Measurements from ENCODE around the gene SNF8. TPM values are rescaled to one million over a fixed set of nuclear protein-coding genes. Genes with fewer than 3 reads are reported as not detected.
A peak's percentile ranks its signal among the peaks of the same experiment; 100 is the strongest.

The SNF8 gene
- total RNA-seq, 1 experiment from 2014 or later: 129 TPM

DNA sequence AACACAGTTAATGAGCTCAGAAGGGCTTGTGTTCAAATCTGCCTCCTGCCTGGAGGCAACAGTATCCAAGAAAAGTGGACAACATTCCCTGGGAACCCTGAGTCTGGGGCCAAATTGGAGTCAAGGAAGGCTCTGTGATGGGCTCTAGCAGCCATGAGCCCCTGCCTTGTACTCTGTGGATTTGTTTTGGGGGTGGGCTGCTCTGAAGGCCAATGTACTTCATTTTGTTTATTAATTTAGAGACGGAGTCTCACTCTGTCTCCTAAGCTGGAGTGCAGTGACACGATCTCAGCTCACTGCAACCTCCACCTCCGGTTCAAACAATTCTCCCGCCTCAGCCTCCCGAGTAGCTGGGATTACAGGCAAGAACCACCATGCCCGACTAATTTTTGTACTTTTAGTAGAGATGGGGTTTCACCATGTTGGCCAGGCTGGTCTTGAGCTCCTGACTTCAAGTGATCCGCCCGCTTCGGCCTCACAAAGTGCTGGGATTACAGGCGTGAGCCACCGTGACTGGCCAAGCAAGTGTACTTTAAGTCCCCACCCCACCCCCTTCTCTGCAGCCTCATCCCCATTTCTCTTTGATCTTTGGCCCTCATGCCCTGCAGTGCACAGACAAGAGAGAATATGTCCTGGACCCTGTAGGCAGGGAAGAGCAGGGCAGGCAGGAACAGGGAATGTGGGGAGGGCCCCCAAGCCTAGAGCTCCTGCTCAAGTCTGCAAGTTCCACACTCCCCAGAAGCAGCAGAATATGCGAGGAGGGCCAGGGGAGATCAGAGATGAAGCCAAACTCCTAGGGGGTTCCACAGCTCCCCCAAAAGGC, 26.4 kb upstream of the SNF8 start:
- no peak overlapping the region for H3T11ph ChIP-seq (ENCODE audit: low read length)
- WGBS (ENCODE audit: extremely low coverage, insufficient read length, low lambda C conversion rate): no CpG with 5 or more reads among the region's 12 CpGs
- Mint-ChIP-seq H3K4me3 (no peak overlapping the region), H3K9me3 (no peaks in the 10 kb centered on the region; a peak in 1 of 5 replicates), H3K27me3 (ENCODE audit: low read depth) (peaks cover 18% of the 10 kb centered on the region), H3K4me1 (peaks cover 38 to 39% of the 10 kb centered on the region in 2 experiments), H3K27ac (peak overlapping the region in 1 of 3 experiments; percentile 6; a peak in 1 of 7 replicates), H3K36me3 (ENCODE audit: insufficient read depth in 1 of 3, low read depth in 3 of 3) (no peaks in the 10 kb centered on the region)
- H4K5ac ChIP-seq (ENCODE audit: insufficient read length, low read depth, low read length): no peak overlapping the region
- H3K14ac ChIP-seq (ENCODE audit: insufficient read depth, low read length): no peak overlapping the region
- H2AK5ac ChIP-seq (ENCODE audit: insufficient read length, low read length): no peak overlapping the region
- no peak overlapping the region for H2BK12ac ChIP-seq (ENCODE audit: insufficient read length, low read depth, low read length)
- no peak overlapping the region for H2BK20ac ChIP-seq (ENCODE audit: low read depth, low read length, poor library complexity, severe bottlenecking)
- H3K27me3 ChIP-seq (ENCODE audit: insufficient read depth, low read length): no peaks in the 10 kb centered on the region
- H3K9me3 ChIP-seq (ENCODE audit: control insufficient read depth, low read depth, low read length): no peaks in the 10 kb centered on the region
- no peak overlapping the region for H2BK15ac ChIP-seq (ENCODE audit: low read depth, low read length)
- H4K8ac ChIP-seq (replicated peaks; ENCODE audit: insufficient read length, low read depth, low read length): no peak overlapping the region
- H3K23ac ChIP-seq (ENCODE audit: insufficient read length, low read depth, low read length): no peak overlapping the region
- H3K9ac ChIP-seq (ENCODE audit: extremely low read depth, insufficient read length, low read length): no peak overlapping the region
- no peaks in the 10 kb centered on the region for H4K20me1 ChIP-seq (ENCODE audit: control insufficient read depth, insufficient read depth, insufficient read length)
- H3K4ac ChIP-seq (ENCODE audit: low read depth, low read length): no peak overlapping the region
- no peak overlapping the region for H2AFZ ChIP-seq (ENCODE audit: low read length)
- H4K91ac ChIP-seq (ENCODE audit: insufficient read length, low read depth, low read length): no peak overlapping the region
- H2BK5ac ChIP-seq (ENCODE audit: insufficient read length, low read length): no peak overlapping the region
- no peak for TF ChIP-seq CTCF (conservative IDR thresholded peaks at IDR 0.05)
- no peak for DNase-seq
- H3K27ac ChIP-seq (ENCODE audit: insufficient read length, low read depth, low read length): no peak overlapping the region
- H3K18ac ChIP-seq (ENCODE audit: insufficient read length, low read depth, low read length): no peak overlapping the region
- H3K23me2 ChIP-seq (ENCODE audit: insufficient read length, low read depth, low read length, poor library complexity, severe bottlenecking): no peaks in the 10 kb centered on the region
- no peaks in the 10 kb centered on the region for H3K79me1 ChIP-seq (ENCODE audit: insufficient read depth, low read depth, low read length, poor library complexity, severe bottlenecking)
- no peak overlapping the region for H3K56ac ChIP-seq (ENCODE audit: insufficient read length, low read depth, low read length)
- no peaks in the 10 kb centered on the region; the same call in 1 of the 2 replicates for H3K4me1 ChIP-seq (ENCODE audit: insufficient read depth, low read length)
- H3K79me2 ChIP-seq (ENCODE audit: insufficient read depth, low read length): no peaks in the 10 kb centered on the region
- no peak overlapping the region for H2BK120ac ChIP-seq (ENCODE audit: low read depth, low read length, poor library complexity, severe bottlenecking)
- H3K4me2 ChIP-seq (ENCODE audit: insufficient read depth, insufficient read length, low read length): no peak overlapping the region
